8988T (cell line): ENCODE results near the gene PRKAB2.
"Not testable (repeated sequence)": the region's sequence is repeated elsewhere in the genome, so short reads cannot be mapped to it uniquely, and the experiment has no call there.

ENCODE experiments used
- DNase-seq: peaks from one replicate; pipeline ENCODE4 v3.0.0; 2011

Gene PRKAB2, protein sequence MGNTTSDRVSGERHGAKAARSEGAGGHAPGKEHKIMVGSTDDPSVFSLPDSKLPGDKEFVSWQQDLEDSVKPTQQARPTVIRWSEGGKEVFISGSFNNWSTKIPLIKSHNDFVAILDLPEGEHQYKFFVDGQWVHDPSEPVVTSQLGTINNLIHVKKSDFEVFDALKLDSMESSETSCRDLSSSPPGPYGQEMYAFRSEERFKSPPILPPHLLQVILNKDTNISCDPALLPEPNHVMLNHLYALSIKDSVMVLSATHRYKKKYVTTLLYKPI

GRCh38 chr1:147172168-147173016, at the start of gene PRKAB2:
Gene PRKAB2, minus strand, starts transcription at chr1:147172470. Its CDS starts 326 bp downstream, at chr1:147172144.
- peak; percentile 78 for DNase-seq

DNA sequence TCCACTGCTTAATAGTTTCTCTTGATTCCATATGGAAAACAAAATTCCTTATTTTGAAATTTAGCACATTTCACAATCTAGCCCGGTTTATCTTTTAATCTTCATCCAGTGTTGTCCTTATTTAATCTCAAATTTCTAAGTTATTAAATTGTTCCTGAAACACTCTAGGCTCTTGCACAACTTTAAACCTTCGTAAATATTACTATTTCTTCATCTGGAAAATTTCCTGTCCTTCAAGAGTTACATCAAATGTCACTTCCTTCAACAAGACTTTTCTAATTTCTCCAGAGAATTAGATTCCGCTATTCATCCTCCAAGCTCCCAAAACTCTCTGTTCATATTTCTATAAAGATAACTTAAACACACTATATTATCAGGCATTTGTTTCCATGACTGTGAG, 46.3 kb upstream of the PRKAB2 start:
- DNase-seq, result no peak

- DNase-seq, result no peak
Measured at GRCh38 chr1:147217141-147217540, 44.9 kb upstream of the PRKAB2 start.

- no peak for DNase-seq
Measured at GRCh38 chr1:147216124-147216523, 43.9 kb upstream of the PRKAB2 start.

- no peak for DNase-seq
Measured at GRCh38 chr1:147215540-147215916, 43.3 kb upstream of the PRKAB2 start.

GRCh38 chr1:147214842-147215539, 42.7 kb upstream of the PRKAB2 start:
- no peak for DNase-seq

DNA sequence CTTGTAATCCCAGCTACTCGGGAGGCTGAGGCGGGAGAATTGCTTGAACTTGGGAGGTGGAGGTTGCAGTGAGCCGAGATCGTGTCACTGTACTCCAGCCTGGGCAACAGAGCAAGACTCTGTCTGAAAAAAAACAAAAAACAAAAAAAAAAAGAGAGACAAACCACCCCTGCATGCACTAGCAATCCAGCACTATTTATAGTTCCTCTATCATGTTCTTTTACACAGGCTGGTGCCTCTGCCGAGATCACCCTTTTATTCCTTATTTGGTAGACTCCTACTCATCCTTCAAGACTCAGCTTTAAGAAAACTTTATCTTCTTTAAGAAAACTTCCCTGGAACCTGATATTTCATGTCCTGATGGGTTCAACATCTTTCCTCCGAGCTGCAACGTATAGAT, 42.1 kb upstream of the PRKAB2 start:
- no peak for DNase-seq

- no peak for DNase-seq
Measured at GRCh38 chr1:147213271-147213670, 41.0 kb upstream of the PRKAB2 start.

DNA sequence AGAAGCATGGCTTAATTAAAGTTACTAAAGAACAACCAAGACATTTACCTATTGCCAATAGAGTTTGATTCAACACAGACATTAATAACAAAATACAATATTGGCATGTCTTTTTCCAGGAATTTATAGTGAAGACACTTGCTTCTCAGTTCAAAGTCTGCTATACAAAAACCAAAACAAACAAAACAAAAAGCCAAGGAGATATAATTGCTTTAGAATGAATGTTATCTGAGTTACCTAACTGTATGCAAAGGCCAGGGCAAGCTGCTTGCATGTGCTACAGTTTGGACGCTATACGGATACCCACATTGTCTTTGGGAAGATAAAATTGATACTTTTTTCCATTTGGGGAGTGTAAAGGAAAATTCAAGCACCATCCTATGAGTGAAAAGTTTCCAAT, 39.3 kb upstream of the PRKAB2 start:
- no peak for DNase-seq

DNA sequence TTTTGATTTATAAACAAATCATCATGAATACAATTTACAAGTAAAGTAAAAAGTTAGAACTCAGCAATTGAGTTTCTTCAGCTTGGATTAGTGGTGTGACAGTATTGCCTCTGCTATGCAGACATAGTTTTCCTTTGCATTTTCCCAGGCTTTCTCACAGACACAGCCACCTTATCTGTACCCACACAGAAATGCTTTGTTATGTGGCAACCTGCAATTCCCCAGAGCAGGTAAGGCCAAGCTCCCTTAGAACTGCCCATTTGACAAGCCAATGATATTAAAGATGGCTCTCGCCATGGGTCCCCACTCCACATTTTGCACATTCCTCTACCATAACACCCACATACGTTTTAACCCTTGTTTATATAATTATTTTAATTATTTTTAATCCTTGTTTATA, 38.7 kb upstream of the PRKAB2 start:
- no peak for DNase-seq

DNA sequence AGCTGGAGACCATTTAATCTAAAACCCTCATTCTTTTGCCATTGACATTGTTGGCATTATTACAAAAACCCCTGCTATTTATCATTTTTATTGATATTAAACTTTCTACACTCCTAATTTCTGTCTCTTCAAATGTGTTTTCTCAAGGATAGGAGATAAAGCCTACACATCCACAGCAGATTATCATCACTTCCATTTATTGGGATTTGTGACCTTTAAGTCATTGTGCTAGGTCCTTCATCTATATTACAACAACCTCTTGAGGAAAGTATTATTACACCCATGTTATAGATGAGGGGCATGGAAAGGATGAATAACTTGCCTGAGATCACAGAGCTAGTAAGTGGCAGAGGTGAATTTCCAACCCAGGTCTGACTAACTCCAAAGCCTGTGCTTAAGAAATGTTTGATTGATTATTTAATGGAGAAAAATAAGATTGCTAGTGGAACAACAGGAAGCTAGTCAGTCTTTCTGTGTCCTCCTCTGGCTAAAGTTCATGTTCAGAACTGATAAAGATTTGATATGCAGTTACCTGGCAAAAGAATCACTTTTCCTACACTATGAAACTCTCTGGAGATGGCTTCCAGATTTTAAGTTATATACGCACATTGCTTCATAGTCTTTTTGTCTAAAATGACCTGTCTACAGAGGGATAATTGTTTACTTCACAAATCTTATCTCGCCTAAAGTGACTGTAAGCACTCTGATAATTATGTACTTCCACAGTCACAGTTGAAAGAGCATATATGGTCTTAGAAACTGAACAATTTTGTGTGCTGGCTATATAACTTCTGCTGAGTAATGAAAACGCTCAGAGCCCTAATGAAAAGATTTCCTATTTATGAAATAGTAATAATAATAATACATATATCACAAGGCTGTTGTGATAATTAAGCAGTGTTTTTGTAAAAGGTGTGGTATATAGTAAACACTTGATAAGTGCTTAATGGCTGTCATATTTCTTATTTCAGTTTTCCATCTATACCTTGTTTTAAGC, 37.9 kb upstream of the PRKAB2 start:
- DNase-seq, result no peak

- DNase-seq, result no peak
Measured at GRCh38 chr1:147208619-147209018, 36.3 kb upstream of the PRKAB2 start.

DNA sequence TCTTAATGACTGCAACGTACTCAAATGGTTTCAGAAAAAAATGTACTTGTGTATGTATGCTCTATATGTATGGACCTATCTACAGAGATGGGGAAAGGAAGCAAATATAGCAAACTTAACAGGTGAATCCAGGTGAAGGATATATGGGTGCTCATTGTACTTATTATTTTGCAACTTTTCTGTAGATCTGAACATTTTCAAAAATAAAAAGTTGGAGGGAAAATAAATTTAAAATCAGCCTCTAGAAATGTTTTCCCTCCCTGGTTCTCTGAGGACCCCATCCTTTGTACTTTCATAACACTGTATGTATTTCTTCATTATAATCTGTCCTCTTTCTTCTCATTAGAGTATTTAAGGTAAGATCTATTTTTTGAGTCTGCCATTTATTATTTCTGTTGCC, 34.9 kb upstream of the PRKAB2 start:
- DNase-seq, result no peak

DNA sequence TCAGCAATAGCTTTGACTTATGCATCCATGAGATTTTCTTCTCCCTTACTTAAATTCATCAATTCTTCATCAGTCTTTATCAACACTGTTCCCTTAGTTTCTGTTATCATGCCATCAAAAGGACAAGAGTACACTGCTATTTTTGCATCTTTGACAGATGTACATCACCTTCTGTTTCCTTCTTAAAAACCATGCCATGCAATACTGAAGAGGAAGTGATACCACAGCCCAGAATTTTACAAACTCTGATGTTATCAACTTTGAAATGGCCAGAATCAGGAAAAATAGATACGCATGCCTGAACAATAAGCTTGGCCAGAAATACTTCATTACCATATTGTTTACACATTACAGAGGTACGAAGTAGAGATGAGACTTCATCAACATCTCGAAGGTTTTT, 31.8 kb upstream of the PRKAB2 start:
- no peak for DNase-seq

GRCh38 chr1:147202576-147202975, 30.3 kb upstream of the PRKAB2 start:
- no peak for DNase-seq

- DNase-seq, result no peak
Measured at GRCh38 chr1:147201786-147202185, 29.5 kb upstream of the PRKAB2 start.

- DNase-seq, result no peak
Measured at GRCh38 chr1:147201276-147201675, 29.0 kb upstream of the PRKAB2 start.

GRCh38 chr1:147197324-147197723, 25.1 kb upstream of the PRKAB2 start:
- DNase-seq, result not testable (repeated sequence)

GRCh38 chr1:147189514-147189913, 17.2 kb upstream of the PRKAB2 start:
- DNase-seq, result no peak

DNA sequence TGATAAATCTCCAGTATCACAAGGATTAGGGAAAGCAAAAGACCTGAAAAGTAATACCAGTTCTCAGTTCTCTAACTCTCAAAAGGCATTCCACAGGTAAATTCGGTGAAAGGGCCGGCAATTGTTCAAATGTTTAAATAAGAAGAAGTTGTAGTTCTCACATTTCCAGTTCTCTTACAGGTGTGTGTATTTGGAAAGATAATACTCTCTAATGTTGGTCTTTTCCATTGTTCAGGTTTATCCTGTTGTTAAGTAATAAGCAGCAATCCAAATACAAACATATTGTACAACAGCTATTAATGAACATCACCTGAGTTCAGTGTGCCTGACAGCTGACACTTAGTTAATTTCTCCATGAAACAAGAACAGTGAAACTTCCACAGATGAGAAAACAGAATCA, 13.2 kb upstream of the PRKAB2 start:
- DNase-seq, result no peak

- no peak for DNase-seq
Measured at GRCh38 chr1:147177611-147178380, 5.5 kb upstream of the PRKAB2 start.
